ENCODE measurements around the gene LRRC32.

DNA sequence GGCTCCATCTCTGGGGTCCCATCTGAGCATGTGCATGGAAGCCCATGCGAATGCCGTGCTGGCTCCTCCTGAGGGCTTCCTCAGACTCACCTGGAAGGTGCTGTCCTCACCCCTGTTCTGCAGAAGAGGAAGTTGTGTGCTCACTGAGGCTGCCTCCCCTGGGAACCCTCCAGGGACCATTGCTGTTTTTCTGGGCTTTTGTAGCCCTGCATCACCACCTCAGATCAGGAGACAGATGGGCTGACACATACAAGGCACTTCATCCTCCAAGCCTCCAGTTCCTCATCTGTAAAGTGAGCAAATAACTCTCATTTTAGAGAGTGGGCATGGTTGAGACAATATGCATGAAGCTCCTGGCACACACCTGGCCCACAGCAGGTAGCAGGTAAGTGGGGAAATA lies 12.1 kb upstream of the LRRC32 start:
- TF ChIP-seq POLR2A (IDR thresholded peaks at IDR 0.05): no peak
- TF ChIP-seq, protein P1, sequence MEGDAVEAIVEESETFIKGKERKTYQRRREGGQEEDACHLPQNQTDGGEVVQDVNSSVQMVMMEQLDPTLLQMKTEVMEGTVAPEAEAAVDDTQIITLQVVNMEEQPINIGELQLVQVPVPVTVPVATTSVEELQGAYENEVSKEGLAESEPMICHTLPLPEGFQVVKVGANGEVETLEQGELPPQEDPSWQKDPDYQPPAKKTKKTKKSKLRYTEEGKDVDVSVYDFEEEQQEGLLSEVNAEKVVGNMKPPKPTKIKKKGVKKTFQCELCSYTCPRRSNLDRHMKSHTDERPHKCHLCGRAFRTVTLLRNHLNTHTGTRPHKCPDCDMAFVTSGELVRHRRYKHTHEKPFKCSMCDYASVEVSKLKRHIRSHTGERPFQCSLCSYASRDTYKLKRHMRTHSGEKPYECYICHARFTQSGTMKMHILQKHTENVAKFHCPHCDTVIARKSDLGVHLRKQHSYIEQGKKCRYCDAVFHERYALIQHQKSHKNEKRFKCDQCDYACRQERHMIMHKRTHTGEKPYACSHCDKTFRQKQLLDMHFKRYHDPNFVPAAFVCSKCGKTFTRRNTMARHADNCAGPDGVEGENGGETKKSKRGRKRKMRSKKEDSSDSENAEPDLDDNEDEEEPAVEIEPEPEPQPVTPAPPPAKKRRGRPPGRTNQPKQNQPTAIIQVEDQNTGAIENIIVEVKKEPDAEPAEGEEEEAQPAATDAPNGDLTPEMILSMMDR (IDR thresholded peaks at IDR 0.05): no peak
